Measurements from ENCODE around the gene SEPTIN10.

The SEPTIN10 gene

GRCh38 chr2:109497911-109498870 is 115.6 kb downstream of the SEPTIN10 start:
- H3K4me1 ChIP-seq (ENCODE audit: control insufficient read depth, insufficient read depth, low read length): no peaks in the 10 kb centered on the region
- H3K9ac ChIP-seq (ENCODE audit: low read depth, low read length): no peak overlapping the region
- no peaks in the 10 kb centered on the region for H3K36me3 ChIP-seq (ENCODE audit: control insufficient read depth, insufficient read depth, low read length)
- H3K27me3 ChIP-seq (ENCODE audit: control insufficient read depth, insufficient read depth, low read length): no peaks in the 10 kb centered on the region
- H3K9me3 ChIP-seq (ENCODE audit: control insufficient read depth, insufficient read depth, low read length): no peaks in the 10 kb centered on the region
- no peak overlapping the region for H3K4me3 ChIP-seq (ENCODE audit: low read depth, low read length)

DNA sequence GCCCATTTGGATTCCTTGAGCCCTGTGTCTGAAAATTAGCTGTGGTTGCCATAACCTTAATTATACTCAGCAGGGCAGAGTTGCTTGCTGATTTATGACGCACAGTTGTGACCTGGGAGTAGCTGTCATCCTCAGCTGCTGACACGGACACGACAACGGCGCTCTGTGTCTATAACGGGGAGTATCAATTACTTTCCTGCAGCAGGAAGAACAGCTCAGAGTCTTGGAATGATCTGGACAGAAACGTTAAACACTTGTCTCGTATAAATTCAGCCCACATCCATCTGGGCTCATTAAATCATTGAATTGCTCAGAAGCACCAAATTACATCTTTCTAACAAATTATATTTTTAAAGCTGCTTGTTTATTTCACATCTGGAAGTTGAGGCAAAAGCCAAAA is 116.3 kb downstream of the SEPTIN10 start:
- H3K4me3 ChIP-seq (ENCODE audit: low read depth, low read length): no peak overlapping the region
- no peaks in the 10 kb centered on the region for H3K36me3 ChIP-seq (ENCODE audit: control insufficient read depth, insufficient read depth, low read length)
- H3K9me3 ChIP-seq (ENCODE audit: control insufficient read depth, insufficient read depth, low read length): no peaks in the 10 kb centered on the region
- no peak overlapping the region for H3K9ac ChIP-seq (ENCODE audit: low read depth, low read length)
- no peaks in the 10 kb centered on the region for H3K27me3 ChIP-seq (ENCODE audit: control insufficient read depth, insufficient read depth, low read length)
- no peaks in the 10 kb centered on the region for H3K4me1 ChIP-seq (ENCODE audit: control insufficient read depth, insufficient read depth, low read length)

DNA sequence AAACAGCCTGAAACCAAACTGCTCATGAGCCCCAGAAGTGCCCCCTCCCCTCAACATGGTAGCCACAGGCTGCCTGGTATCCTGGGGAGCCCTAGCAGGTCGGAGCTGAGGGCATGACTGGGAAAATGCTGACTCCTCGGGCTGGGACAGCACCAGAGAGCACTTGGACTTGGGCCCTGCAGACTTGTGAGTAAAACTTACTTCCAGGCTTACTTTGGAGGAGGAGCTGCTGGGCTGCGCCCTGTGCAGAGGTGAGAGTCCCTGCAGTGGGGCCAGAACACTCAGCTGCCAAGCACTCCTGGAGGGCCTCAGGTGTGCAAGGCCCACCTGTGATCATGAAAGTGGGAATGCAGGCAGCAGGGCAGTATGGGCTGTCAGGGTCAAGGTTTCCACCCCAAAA is 119.4 kb downstream of the SEPTIN10 start:
- Histone ChIP-seq H3K9ac (ENCODE audit: low read depth, low read length) (no peak overlapping the region), H3K9me3 (ENCODE audit: control insufficient read depth, insufficient read depth, low read length) (no peaks in the 10 kb centered on the region), H3K36me3 (ENCODE audit: control insufficient read depth, insufficient read depth, low read length) (no peaks in the 10 kb centered on the region), H3K27me3 (ENCODE audit: control insufficient read depth, insufficient read depth, low read length) (no peaks in the 10 kb centered on the region), H3K4me3 (ENCODE audit: low read depth, low read length) (no peak overlapping the region), H3K4me1 (ENCODE audit: control insufficient read depth, insufficient read depth, low read length) (no peaks in the 10 kb centered on the region)

DNA sequence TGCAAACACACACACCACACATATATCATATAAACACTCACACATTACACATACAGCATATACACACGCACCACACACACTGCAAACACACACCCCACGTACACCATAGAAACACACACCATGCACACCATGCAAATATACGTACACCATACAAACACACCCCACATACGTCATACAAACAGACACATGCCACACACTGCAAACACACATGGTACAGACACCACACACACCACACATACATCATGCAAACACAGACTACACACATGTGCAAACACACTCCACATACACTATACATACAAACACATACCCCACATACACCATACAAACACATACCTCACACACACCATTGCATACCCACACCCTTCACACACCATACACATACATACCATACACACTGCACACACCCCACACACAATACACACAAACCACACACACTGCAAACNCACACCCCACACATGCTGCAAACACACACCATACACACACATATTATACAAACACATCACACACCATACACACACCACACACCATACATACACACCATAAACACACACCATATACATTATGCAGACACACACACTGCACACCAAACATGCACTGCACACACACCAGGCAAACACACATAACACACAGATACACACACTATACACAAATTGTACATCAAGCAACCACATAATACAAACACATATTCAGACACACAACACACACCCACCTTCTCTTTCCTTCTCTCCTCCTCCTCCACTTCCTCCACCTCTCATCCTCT is 120.4 kb downstream of the SEPTIN10 start:
- Histone ChIP-seq H3K9ac (ENCODE audit: low read depth, low read length) (no peak overlapping the region), H3K36me3 (ENCODE audit: control insufficient read depth, insufficient read depth, low read length) (no peaks in the 10 kb centered on the region), H3K9me3 (ENCODE audit: control insufficient read depth, insufficient read depth, low read length) (no peaks in the 10 kb centered on the region), H3K27me3 (ENCODE audit: control insufficient read depth, insufficient read depth, low read length) (no peaks in the 10 kb centered on the region), H3K4me1 (ENCODE audit: control insufficient read depth, insufficient read depth, low read length) (no peaks in the 10 kb centered on the region), H3K4me3 (ENCODE audit: low read depth, low read length) (no peak overlapping the region)

Data from iPS-15b (cell line).